Heart right ventricle (tissue), 16 donors: ENCODE data around the gene PTPRD. TPM values are rescaled to one million over a fixed set of nuclear protein-coding genes. Genes with fewer than 3 reads are reported as not detected.

Experiments used
- ATAC-seq, 8 donors: fragments of 200-7000 bp; cut with Tn5 transposase; one replicate each; pipeline ENCODE4 v1.9.1; 2020; ENCODE audit warnings: mild to moderate bottlenecking in 8 of 8, moderate library complexity in 8 of 8, moderate number of reproducible peaks in 1 of 8
- DNase-seq, 2 donors: peaks; one replicate each; pipeline ENCODE4 v3.0.0-alpha.2; 2020
- H3K27ac ChIP-seq, 10 donors: fragments of 200-600 bp; sonication (generic) in 2 of 10; one replicate each; pipeline versions ENCODE4 v1.5.0 to v1.8.0; 2020 to 2022; ENCODE audit warnings: mild to moderate bottlenecking in 3 of 10
- H3K27me3 ChIP-seq, 7 donors: fragments of 200-600 bp; one replicate each; pipeline ENCODE4 v1.8.0; 2021 to 2022; ENCODE audit warnings: mild to moderate bottlenecking in 2 of 7
- H3K36me3 ChIP-seq, 9 donors: fragments of 200-600 bp; sonication (generic) in 1 of 9; one replicate each; pipeline versions ENCODE4 v1.5.0 to v1.8.0; 2020 to 2022; ENCODE audit warnings: mild to moderate bottlenecking in 2 of 9
- H3K4me1 ChIP-seq, 9 donors: fragments of 200-600 bp; sonication (generic) in 1 of 9; one replicate each; pipeline versions ENCODE4 v1.5.0 to v1.8.0; 2020 to 2022; ENCODE audit warnings: mild to moderate bottlenecking in 4 of 9
- H3K4me3 ChIP-seq, 10 donors: fragments of 200-600 bp; sonication (generic) in 2 of 10; one replicate each; pipeline versions ENCODE4 v1.5.0 to v1.8.0; 2020 to 2022; ENCODE audit warnings: mild to moderate bottlenecking in 7 of 10, moderate library complexity in 2 of 10
- H3K9me3 ChIP-seq, 11 donors: fragments of 200-600 bp in 10 of 11; sonication (generic) in 2 of 11; one replicate each; pipeline versions ENCODE4 v1.5.0 to v1.8.0; 2013 to 2022; ENCODE audit warnings: mild to moderate bottlenecking in 2 of 11, control low read depth in 1 of 11, moderate library complexity in 1 of 11
- WGBS, 2 donors: extraction: QIAGEN DNeasy Blood & Tissue Kit; methylation state at CpG; one replicate each; pipeline ENCODE4 v1.1.7; 2013; ENCODE audit warnings: inconsistent platforms in 1 of 2; 5-methylcytosine and 5-hydroxymethylcytosine counted together
- intact Hi-C, 10 donors: fragments of 100-400 bp; cut with DNase I; formaldehyde crosslinking; loops; one replicate each; pipeline versions ENCODE4 v1.11.1 to v1.14.2; 2022
- polyA plus RNA-seq, 2 donors: library from polyadenylated mRNA; stranded (reverse); fragments of 200-250 nt; gene quantifications; one replicate each; pipeline ENCODE4 v1.2.3, GENCODE V29; 2013
- total RNA-seq, 10 donors: library from RNA; stranded (reverse); fragmentation: NEBNext Ultra II Directional in 3 of 10; extraction: Animal tissue kit (Norgen Biotek cat#: 25700) in 3 of 10; gene quantifications; one replicate each; pipeline versions ENCODE4 v1.2.1 to v1.2.4, GENCODE V29; 2021 to 2023
- TF ChIP-seq, protein P1 (sequence below), 9 donors: fragments of 200-600 bp; sonication (generic) in 2 of 9; IDR thresholded peaks; one replicate each; pipeline versions ENCODE4 v1.5.0 to v1.8.0; 2021 to 2022; ENCODE audit warnings: antibody characterized with exemption in 9 of 9, mild to moderate bottlenecking in 5 of 9, moderate library complexity in 1 of 9
- donor health status: Arrhythmogenic right ventricular cardiomyopathy.
- donor health status: ischemic (EF 13 %, LVEDD 7.1; RV severe dilation, severe dysfunction).
- donor health status: healthy with polysubstance abuse.
- donor health status: DM: no; HTN: yes; CAD: no.
- donor health status: DM: no; HTN: no; CAD: no.
- donor health status: ischemic (EF 25% LVEDD 6.9; RV normal size, moderate dysfunction).
- donor health status: ischemic (EF 25% LVEDD 5.7; RV mildly dilated, moderate dysfunction).
- donor health status: healthy.
- donor health status: DM: yes; HTN: yes; CAD: no.
- donor health status: Ischemic cardiomyopathy.
- donor health status: ischemic (EF 35%, LVEDD 5.7; RV mildly dilated, moderate dysfunction).
- donor health status: nonischemic (EF 11% LVEDD 7.7; RV severe dilation, severe dysfunction).
- donor health status: DM: yes; HTN: yes; CAD: no.
- donor health status: PGD.
- donor health status: ischemic (EF 29% LVEDD 5.4; RV normal size, mild dysfunction).
- donor health status: nonischemic (EF 23%, LVEDD 6.1; RV moderate dilation, normal function).

Gene PTPRD
- total and polyA plus RNA-seq, 12 donors = 1.4 to 25.2 (median 13.0) TPM

DNA sequence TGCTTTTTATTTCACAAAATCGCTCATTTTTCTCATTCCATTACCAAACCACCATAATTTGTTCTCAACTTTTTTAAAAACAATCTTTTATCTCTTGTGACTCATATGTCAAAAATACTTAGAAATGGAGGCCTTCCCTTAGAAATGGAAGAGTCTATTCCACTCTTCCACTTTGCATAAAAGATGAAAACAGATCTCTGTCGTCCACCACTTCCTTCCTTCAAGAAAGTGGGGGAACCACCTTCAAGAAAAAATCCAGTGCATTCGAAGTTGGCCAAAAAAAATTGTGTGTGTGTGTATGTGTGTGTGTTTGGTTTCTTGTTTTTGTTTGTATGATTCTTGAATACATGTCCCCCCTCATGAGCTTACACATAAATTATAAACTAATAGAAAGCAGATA lies 2184.4 kb downstream of the PTPRD start:
- intact Hi-C loops = no loop called here

DNA sequence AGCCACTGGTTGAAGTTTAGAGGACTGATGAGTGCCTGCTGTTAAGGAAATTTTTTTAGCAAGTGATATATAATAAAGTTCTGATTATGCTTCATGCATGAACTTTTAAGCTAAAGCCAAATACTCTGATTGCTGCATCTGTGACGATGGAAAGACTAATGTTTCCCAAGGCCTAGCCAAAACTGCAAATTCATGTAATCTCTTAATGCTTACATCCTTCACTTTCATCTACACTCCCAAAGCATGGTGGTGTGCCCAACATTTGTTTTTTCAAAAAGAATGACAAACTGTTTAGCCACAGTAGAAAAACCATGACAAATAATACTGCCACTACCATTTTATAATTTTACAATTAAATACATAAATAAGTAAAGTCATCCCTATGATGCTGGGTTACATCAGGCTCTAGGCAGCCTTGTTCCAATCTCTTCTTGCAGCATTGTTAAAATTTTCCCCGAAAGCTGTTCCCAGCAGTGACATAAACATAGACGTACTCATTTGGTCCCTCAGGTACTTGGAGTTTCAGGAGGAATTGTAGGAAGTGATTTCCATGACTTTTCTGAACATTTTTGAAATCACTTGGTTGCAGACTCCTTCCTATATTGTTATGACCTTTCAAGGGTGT lies 2187.9 kb downstream of the PTPRD start:
- ATAC-seq (no peak), DNase-seq (no peak)
- H3K4me1 ChIP-seq = no peaks in the 10 kb centered on the region
- WGBS, 2 donors = 63 to 80% methylated on average over 3 of the region's 3 CpGs
- TF ChIP-seq, protein P1, sequence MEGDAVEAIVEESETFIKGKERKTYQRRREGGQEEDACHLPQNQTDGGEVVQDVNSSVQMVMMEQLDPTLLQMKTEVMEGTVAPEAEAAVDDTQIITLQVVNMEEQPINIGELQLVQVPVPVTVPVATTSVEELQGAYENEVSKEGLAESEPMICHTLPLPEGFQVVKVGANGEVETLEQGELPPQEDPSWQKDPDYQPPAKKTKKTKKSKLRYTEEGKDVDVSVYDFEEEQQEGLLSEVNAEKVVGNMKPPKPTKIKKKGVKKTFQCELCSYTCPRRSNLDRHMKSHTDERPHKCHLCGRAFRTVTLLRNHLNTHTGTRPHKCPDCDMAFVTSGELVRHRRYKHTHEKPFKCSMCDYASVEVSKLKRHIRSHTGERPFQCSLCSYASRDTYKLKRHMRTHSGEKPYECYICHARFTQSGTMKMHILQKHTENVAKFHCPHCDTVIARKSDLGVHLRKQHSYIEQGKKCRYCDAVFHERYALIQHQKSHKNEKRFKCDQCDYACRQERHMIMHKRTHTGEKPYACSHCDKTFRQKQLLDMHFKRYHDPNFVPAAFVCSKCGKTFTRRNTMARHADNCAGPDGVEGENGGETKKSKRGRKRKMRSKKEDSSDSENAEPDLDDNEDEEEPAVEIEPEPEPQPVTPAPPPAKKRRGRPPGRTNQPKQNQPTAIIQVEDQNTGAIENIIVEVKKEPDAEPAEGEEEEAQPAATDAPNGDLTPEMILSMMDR (IDR thresholded peaks at IDR 0.05) = no peak
- no peaks in the 10 kb centered on the region for H3K9me3 ChIP-seq
- H3K27ac ChIP-seq = no peak overlapping the region
- no peaks in the 10 kb centered on the region for H3K36me3 ChIP-seq
- intact Hi-C loops = no loop called here
- no peak overlapping the region for H3K4me3 ChIP-seq
- no peaks in the 10 kb centered on the region for H3K27me3 ChIP-seq

More for the DNA sequence above, 2184.4 kb downstream of the PTPRD start:
- whole genome bisulfite sequencing, 2 donors = 64 to 71% methylated on average over 3 of the region's 3 CpGs
- no peaks in the 10 kb centered on the region for H3K36me3 ChIP-seq
- ATAC-seq (no peak), DNase-seq (no peak)
- no peaks in the 10 kb centered on the region for H3K27me3 ChIP-seq
- no peak overlapping the region for H3K27ac ChIP-seq
- TF ChIP-seq, protein P1 (IDR thresholded peaks at IDR 0.05) = no peak
- no peaks in the 10 kb centered on the region for H3K4me1 ChIP-seq
- H3K4me3 ChIP-seq = no peak overlapping the region
- H3K9me3 ChIP-seq = no peaks in the 10 kb centered on the region

DNA sequence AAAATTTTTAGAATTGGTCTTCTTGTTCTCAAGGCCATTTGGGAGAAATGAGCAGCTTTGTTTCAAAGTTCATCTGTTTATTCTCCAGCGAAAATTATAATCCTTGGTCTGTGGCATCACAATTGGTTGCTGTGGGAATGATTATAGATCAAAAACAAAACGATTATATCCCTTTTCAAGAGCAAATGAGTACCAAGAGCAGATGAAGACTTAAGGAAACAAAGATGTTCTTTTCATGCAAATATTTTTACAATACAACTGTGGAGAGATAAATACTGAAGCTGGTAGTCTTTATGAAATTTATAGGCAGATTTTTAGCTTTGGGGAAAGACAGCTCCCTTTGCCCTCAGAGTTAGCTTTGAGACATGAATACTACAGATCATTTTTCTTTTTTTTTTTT lies 2192.4 kb downstream of the PTPRD start:
- TF ChIP-seq, protein P1 (IDR thresholded peaks at IDR 0.05) = no peak
- ATAC-seq (no peak), DNase-seq (no peak)
- 39 to 44% methylated on average over 2 of the region's 2 CpGs for WGBS, 2 donors
- intact Hi-C loops = no loop called here
- Histone ChIP-seq H3K9me3 (no peaks in the 10 kb centered on the region), H3K4me3 (no peak overlapping the region), H3K36me3 (no peaks in the 10 kb centered on the region), H3K27ac (no peak overlapping the region), H3K4me1 (no peaks in the 10 kb centered on the region), H3K27me3 (no peaks in the 10 kb centered on the region)

DNA sequence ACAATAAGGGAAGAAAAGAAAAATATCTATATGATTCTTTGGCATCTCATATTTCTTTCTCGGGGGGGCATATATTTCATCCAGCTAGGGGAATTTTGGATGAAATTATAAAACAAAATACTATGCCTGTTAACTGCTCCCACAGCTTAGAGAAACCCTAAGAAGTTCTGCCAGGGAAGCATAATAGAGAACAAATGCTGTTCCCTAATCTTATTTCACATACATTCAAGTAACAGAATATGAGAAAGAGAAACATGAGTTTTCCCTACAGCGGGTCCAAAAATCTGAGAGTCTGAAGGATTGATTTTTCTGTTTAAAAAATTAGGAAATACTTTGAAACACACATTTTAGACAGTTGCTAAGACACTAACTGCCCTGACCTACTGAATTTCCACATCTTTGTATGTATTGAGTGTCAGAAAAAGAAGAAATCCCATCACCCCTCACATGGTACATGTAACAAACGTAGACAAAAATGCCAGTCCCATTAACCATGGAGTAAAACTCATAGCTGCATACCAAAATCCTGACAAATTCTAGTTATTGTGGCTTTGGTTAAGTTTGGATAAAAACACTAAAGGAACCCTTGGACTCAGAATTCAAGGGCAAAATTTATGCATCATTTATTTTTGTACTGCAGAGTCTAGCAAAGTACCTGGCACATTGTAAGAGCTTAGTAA lies 2193.1 kb downstream of the PTPRD start:
- Histone ChIP-seq H3K27ac (no peak overlapping the region), H3K4me1 (no peaks in the 10 kb centered on the region), H3K4me3 (no peak overlapping the region), H3K9me3 (no peaks in the 10 kb centered on the region), H3K36me3 (no peaks in the 10 kb centered on the region), H3K27me3 (no peaks in the 10 kb centered on the region)
- intact Hi-C loops = no loop called here
- WGBS, 2 donors = 79 to 89% methylated on average over 3 of the region's 3 CpGs
- ATAC-seq = no peak
- TF ChIP-seq, protein P1 (IDR thresholded peaks at IDR 0.05) = no peak
- no peak for DNase-seq
